H1 (cell line): ENCODE data around the gene MPHOSPH10.

Experiments used
- EP300 ChIP-seq, 2 experiments: IDR thresholded peaks; 1 replicate in 1 of 2; 2 replicates in 1 of 2; pipeline ENCODE4 v1.6.1; 2011 to 2012; ENCODE audit warnings: low read depth in 2 of 2, low read length in 2 of 2, mild to moderate bottlenecking in 2 of 2, borderline replicate concordance in 1 of 2, inconsistent platforms in 1 of 2, moderate library complexity in 1 of 2
- EZH2 ChIP-seq: fragments of 200-600 bp; sonication (generic); IDR thresholded peaks from 2 replicates; pipeline ENCODE4 v1.7.1; 2012; ENCODE audit warnings: low read depth, mild to moderate bottlenecking, moderate library complexity, low read length, inconsistent platforms; ENCODE audit not compliant: severe bottlenecking
- GABPA ChIP-seq: IDR thresholded peaks from 2 replicates; pipeline ENCODE4 v1.6.1; 2011; ENCODE audit warnings: mild to moderate bottlenecking, low read length, moderate library complexity, borderline replicate concordance; ENCODE audit not compliant: insufficient read depth
- JUN ChIP-seq: IDR thresholded peaks from 2 replicates; pipeline ENCODE4 v1.6.1; 2011; ENCODE audit warnings: low read depth, mild to moderate bottlenecking, improper control_type of control experiment, low read length
- MAX ChIP-seq: IDR thresholded peaks from 2 replicates; pipeline ENCODE4 v1.6.1; 2012; ENCODE audit warnings: inconsistent platforms
- POLR2A ChIP-seq, 2 experiments: IDR thresholded peaks; 1 replicate in 1 of 2; 2 replicates in 1 of 2; pipeline ENCODE4 v1.6.1; 2011; ENCODE audit warnings: low read depth in 2 of 2, low read length in 2 of 2, mild to moderate bottlenecking in 2 of 2; ENCODE audit errors: control extremely low read depth in 1 of 2
- SAP30 ChIP-seq: fragments of 300-600 bp; sonication (generic); IDR thresholded peaks from 2 replicates; pipeline ENCODE4 v1.7.1; 2012; ENCODE audit warnings: low read length, moderate library complexity, mild to moderate bottlenecking, inconsistent platforms; ENCODE audit not compliant: insufficient read depth, insufficient replicate concordance
- SP2 ChIP-seq: IDR thresholded peaks from 2 replicates; pipeline ENCODE4 v1.6.1; 2012; ENCODE audit warnings: mild to moderate bottlenecking, low read length, inconsistent platforms
- TAF1 ChIP-seq: IDR thresholded peaks from 2 replicates; pipeline ENCODE4 v1.6.1; 2011; ENCODE audit warnings: mild to moderate bottlenecking, low read depth, low read length
- YY1 ChIP-seq: IDR thresholded peaks from 2 replicates; pipeline ENCODE4 v1.6.1; 2011; ENCODE audit warnings: low read depth, mild to moderate bottlenecking, low read length
- TF ChIP-seq, protein P1 (sequence below), 3 experiments: IDR thresholded peaks; 1 replicate in 2 of 3; 2 replicates in 1 of 3; pipeline versions ENCODE4 v1.5.1 to v1.6.1; 2011; ENCODE audit warnings: low read length in 3 of 3, mild to moderate bottlenecking in 3 of 3, inconsistent platforms in 2 of 3, low read depth in 1 of 3, moderate library complexity in 1 of 3; ENCODE audit not compliant: insufficient read depth in 1 of 3; ENCODE audit errors: control extremely low read depth in 1 of 3

- TF ChIP-seq, protein P1, sequence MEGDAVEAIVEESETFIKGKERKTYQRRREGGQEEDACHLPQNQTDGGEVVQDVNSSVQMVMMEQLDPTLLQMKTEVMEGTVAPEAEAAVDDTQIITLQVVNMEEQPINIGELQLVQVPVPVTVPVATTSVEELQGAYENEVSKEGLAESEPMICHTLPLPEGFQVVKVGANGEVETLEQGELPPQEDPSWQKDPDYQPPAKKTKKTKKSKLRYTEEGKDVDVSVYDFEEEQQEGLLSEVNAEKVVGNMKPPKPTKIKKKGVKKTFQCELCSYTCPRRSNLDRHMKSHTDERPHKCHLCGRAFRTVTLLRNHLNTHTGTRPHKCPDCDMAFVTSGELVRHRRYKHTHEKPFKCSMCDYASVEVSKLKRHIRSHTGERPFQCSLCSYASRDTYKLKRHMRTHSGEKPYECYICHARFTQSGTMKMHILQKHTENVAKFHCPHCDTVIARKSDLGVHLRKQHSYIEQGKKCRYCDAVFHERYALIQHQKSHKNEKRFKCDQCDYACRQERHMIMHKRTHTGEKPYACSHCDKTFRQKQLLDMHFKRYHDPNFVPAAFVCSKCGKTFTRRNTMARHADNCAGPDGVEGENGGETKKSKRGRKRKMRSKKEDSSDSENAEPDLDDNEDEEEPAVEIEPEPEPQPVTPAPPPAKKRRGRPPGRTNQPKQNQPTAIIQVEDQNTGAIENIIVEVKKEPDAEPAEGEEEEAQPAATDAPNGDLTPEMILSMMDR (IDR thresholded peaks at IDR 0.05; ENCODE audit: control extremely low read depth in 1 of 3, insufficient read depth in 1 of 3, low read depth in 1 of 3, low read length in 3 of 3): peak; percentile 80 to 90 (median 88)
- TF ChIP-seq SP2 (no peak), JUN (no peak), YY1 (no peak), MAX (no peak), GABPA (peak; percentile 13; the same call in 1 of the 2 replicates), POLR2A (IDR thresholded peaks at IDR 0.05; ENCODE audit: control extremely low read depth in 1 of 2, low read depth in 2 of 2, low read length in 2 of 2) (no peak), EZH2 (no peak), SAP30 (no peak), TAF1 (no peak), EP300 (IDR thresholded peaks at IDR 0.05; ENCODE audit: borderline replicate concordance in 1 of 2, low read depth in 2 of 2, low read length in 2 of 2) (no peak)
Measured at GRCh38 chr2:71157124-71157793, 26.8 kb downstream of the MPHOSPH10 start.
